Lower leg skin (tissue), 4 donors: ENCODE results near the gene CLASP2. TPM values are rescaled to one million over a fixed set of nuclear protein-coding genes. Genes with fewer than 3 reads are reported as not detected.

Source experiments
- DNase-seq, 2 donors: peaks; one replicate each; pipeline ENCODE4 v3.0.0-alpha.2; 2019; ENCODE audit warnings: low spot score in 2 of 2
- H3K4me3 ChIP-seq: fragments of 200-600 bp; sonication (generic); 2 replicates; pipeline ENCODE4 v1.5.1; 2017; ENCODE audit warnings: mild to moderate bottlenecking, low read depth; ENCODE audit not compliant: poor library complexity, severe bottlenecking
- POLR2A ChIP-seq, 2 donors: fragments of 450-650 bp; IDR thresholded peaks; one replicate each; pipeline ENCODE4 v1.6.1; 2016 to 2017; ENCODE audit warnings: antibody characterized with exemption in 2 of 2, mild to moderate bottlenecking in 1 of 2, moderate library complexity in 1 of 2
- WGBS, 2 donors: methylation state at CpG; one replicate each; pipeline ENCODE4 v1.1.5; 2018; 5-methylcytosine and 5-hydroxymethylcytosine counted together
- intact Hi-C: fragments of 100-400 bp; cut with DNase I; formaldehyde crosslinking; loops from one replicate; pipeline ENCODE4 v1.15.0; 2023; ENCODE audit warnings: low total_unique reads
- total RNA-seq, 4 donors: library from RNA; depleted of rRNA; stranded (reverse); fragments of >200 nt; gene quantifications; one replicate each; pipeline ENCODE4 v1.1.0, GENCODE V29; 2016
- TF ChIP-seq, protein P1 (sequence below), 3 donors: fragments of 450-650 bp; IDR thresholded peaks; one replicate each; pipeline ENCODE4 v1.5.1; 2016; ENCODE audit warnings: antibody characterized with exemption in 3 of 3, mild to moderate bottlenecking in 3 of 3, moderate library complexity in 2 of 3

Gene CLASP2
- total RNA-seq, 4 donors from 2014 or later: 27.2 to 76.8 (median 49.8) TPM

- no peak for TF ChIP-seq POLR2A (IDR thresholded peaks at IDR 0.05)
- TF ChIP-seq, protein P1, sequence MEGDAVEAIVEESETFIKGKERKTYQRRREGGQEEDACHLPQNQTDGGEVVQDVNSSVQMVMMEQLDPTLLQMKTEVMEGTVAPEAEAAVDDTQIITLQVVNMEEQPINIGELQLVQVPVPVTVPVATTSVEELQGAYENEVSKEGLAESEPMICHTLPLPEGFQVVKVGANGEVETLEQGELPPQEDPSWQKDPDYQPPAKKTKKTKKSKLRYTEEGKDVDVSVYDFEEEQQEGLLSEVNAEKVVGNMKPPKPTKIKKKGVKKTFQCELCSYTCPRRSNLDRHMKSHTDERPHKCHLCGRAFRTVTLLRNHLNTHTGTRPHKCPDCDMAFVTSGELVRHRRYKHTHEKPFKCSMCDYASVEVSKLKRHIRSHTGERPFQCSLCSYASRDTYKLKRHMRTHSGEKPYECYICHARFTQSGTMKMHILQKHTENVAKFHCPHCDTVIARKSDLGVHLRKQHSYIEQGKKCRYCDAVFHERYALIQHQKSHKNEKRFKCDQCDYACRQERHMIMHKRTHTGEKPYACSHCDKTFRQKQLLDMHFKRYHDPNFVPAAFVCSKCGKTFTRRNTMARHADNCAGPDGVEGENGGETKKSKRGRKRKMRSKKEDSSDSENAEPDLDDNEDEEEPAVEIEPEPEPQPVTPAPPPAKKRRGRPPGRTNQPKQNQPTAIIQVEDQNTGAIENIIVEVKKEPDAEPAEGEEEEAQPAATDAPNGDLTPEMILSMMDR (IDR thresholded peaks at IDR 0.05): no peak
- intact Hi-C loops: no loop called here
- no peak for DNase-seq
- H3K4me3 ChIP-seq: no peak overlapping the region
- 95 to 96% methylated on average over 5 of the region's 5 CpGs for WGBS, 2 donors
Observed at GRCh38 chr3:33668618-33669017, 49.4 kb downstream of the CLASP2 start.

GRCh38 chr3:33665294-33665693 lies 52.8 kb downstream of the CLASP2 start:
- H3K4me3 ChIP-seq: no peak overlapping the region
- intact Hi-C loops: no loop called here
- TF ChIP-seq POLR2A (IDR thresholded peaks at IDR 0.05): no peak
- TF ChIP-seq, protein P1 (IDR thresholded peaks at IDR 0.05): no peak
- no peak for DNase-seq
- 78 to 79% methylated on average over 2 of the region's 2 CpGs for WGBS, 2 donors

GRCh38 chr3:33664195-33664594 lies 53.9 kb downstream of the CLASP2 start:
- H3K4me3 ChIP-seq: no peak overlapping the region
- intact Hi-C loops: no loop called here
- TF ChIP-seq, protein P1 (IDR thresholded peaks at IDR 0.05): no peak
- no peak for TF ChIP-seq POLR2A (IDR thresholded peaks at IDR 0.05)
- WGBS, 2 donors: 50 to 55% methylated on average over 1 of the region's 1 CpG
- DNase-seq: no peak

DNA sequence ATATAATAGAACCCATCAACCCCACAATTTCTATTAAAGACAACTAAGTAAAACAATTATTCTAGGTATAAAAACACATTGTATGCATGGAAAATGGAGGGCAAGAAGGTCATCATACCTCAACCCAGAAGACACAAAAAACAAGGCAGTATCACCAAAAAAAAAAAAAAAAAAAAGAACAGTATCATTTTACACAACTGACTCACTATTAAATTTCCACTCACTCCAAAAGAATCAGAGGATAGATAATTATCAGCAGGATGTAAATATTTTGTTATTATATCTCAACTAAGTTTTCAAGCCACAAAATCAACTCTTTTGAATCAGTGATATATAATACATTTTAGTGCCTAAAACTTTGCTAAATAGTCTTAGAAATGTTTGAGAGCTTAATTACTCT lies 55.0 kb downstream of the CLASP2 start:
- TF ChIP-seq POLR2A (IDR thresholded peaks at IDR 0.05): no peak
- TF ChIP-seq, protein P1 (IDR thresholded peaks at IDR 0.05): no peak
- H3K4me3 ChIP-seq: no peak overlapping the region
- DNase-seq: no peak
- intact Hi-C loops: no loop called here

GRCh38 chr3:33659856-33660434 lies 58.1 kb downstream of the CLASP2 start:
- intact Hi-C loops: no loop called here
- TF ChIP-seq, protein P1 (IDR thresholded peaks at IDR 0.05): no peak
- TF ChIP-seq POLR2A (IDR thresholded peaks at IDR 0.05): no peak
- no peak overlapping the region for H3K4me3 ChIP-seq
- 51 to 54% methylated on average over 5 of the region's 5 CpGs for WGBS, 2 donors
- DNase-seq: no peak
